HG03571 (cell line): ENCODE measurements around the gene CMTM6.
"Not testable (repeated sequence)": the region's sequence is repeated elsewhere in the genome, so short reads cannot be mapped to it uniquely, and the experiment has no call there.

Experiments
- ATAC-seq: cut with Tn5 transposase; IDR thresholded peaks from one replicate; pipeline ENCODE4 v1.9.1; 2021; ENCODE audit not compliant: unreplicated experiment

CMTM6 gene

DNA sequence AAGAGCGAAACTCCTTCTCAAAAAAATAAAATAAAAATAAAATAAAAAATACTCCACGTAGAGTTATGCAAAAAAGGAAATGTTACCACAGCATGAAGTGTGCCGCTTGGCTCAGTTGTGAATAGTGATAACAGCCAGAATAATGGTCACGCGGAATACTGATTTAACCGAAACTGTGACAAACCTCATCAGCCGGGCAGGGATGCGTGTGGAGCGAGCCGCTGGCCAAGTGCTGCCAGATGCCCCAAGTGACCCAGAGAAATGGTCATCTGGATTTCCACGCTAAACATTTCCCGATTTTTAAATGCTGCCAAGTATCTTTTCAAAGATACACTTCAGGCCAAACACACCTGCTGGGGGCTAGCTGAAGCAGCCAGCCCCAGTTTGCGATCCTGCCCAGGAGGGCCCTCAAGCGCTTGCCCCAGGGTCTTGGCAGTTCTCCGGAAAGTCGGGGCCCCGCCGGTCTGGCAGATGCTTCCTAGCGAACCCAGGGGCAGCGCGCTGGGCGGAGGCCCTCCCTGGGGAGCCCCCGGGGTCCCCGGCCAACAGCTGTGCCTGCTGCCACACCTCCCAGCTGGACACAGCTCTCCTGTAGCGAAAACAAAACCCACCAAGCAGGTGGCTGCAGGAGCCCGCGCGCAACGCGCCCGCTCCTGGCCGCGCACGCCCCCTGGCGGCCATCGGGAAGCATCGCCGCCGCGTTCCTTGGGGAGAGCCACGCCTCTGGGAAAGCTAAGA, 35.1 kb downstream of the CMTM6 start:
- peak; percentile 48 for ATAC-seq

DNA sequence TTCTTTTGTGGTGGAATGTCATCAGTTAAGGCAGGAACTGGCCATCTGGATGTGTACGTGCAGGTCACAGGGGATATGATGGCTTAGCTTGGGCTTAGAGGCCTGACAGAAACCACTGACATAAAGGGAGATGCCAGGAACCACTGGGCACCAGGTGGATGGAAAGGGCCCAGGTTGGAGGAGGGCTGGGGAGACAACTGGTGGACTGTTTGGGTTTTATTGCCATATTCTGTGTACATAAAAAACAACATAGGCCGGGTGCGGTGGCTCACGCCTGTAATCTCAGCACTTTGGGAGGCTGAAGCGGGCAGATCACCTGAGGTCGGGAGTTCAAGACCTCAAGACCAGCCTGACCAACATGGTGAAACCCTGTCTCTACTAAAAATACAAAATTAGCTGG, 35.8 kb downstream of the CMTM6 start:
- not testable (repeated sequence) for ATAC-seq

DNA sequence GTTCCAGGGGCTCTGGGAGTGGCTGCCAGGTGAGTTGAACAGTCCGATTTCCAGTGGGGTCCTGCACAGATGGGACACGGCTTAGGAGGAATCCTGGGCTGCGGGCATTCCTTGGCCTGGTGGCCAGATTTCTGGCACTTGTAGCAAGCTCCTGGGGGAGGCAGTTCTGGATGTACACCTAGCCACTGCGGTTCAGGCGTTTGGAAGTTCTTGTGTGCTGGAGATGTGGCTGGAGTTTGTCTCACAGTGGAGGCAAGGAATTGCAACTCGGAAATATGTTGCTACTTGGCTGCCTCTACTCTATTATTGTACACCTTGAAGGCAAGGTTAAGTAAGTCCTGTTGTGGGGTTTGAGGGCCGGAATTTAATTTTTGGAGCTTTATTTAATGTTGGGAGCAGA, 37.9 kb downstream of the CMTM6 start:
- ATAC-seq, result not testable (repeated sequence)

DNA sequence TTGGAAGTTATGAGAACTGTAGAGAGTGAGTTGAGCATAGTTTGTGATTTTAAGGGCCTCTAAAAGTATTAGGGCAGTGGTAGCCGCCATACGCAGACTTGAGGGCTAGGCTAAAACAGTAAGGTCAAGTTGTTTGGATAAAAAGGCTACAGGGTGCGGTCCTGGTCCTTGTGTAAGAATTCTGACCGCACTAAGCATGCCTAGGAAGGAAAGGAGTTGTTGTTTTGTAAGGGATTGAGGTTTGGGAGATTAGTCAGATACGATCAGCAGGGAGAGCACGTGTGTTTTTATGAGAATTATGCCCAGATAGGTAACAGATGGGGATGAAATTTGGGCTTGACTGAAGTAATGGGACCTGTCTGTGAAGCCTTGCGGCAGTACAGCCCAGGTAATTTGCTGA, 39.2 kb downstream of the CMTM6 start:
- ATAC-seq, result not testable (repeated sequence)

DNA sequence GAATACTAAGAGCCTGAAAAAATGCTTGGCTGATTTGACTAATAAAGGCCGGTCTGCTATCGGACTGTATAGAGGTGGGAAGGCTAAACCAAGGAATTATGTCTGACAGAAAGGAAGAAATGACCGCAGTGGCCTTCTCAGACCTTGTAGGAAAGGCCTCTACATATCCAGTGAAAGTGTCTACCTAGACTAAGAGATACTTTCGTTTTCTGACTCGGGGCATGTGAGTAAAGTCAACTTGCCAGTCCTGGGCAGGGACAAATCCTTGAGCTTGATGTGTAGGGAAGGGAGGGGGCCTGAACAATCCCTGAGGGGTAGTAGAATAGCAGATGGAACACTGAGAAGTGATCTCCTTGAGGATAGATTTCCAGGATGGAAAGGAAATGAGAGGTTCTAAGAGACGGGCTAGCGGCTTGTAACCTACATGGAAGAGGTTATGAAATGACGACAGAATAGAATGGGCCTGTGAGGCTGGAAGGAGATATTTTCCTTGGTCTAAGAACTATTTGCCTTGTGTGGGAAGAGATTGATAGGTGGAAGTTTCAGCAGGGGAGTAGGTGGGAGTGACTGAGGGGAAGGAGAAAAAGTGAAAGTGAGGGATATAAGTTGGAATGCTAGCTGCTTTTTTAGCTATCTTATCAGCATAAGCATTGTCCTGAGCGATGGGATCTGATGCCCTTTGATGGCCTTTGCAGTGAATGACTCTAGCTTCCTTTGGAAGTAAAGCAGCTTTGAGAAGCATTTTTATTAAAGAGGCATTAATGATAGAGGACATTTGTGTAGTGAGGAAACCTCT, 40.3 kb downstream of the CMTM6 start:
- not testable (repeated sequence) for ATAC-seq

DNA sequence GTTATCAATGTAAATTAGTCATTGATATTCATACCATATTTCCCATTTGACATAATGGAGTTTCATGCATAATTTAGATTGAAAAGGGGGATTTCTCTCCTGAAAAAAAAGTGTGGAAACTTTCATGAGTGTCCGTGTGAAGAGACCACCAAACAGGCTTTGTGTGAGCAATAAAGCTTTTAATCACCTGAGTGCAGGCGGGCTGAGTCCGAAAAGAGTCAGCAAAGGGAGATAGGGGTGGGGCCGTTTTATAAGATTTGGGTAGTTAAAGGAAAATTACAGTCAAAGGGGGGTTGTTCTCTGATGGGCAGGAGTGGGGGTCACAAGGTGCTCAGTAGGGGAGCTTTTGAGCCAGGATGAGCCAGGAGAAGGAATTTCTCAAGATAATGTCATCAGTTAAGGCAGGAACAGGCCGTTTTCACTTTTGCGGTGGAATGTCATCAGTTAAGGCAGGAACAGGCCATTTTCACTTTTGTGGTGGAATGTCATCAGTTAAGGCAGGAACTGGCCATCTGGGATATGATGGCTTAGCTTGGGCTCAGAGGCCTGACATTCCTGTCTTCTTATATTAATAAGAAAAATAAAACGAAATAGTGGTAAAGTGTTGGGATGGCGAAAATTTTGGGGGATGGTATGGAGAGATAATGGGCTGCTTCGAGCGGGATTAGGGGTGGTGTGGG, 41.7 kb downstream of the CMTM6 start:
- ATAC-seq, result not testable (repeated sequence)

DNA sequence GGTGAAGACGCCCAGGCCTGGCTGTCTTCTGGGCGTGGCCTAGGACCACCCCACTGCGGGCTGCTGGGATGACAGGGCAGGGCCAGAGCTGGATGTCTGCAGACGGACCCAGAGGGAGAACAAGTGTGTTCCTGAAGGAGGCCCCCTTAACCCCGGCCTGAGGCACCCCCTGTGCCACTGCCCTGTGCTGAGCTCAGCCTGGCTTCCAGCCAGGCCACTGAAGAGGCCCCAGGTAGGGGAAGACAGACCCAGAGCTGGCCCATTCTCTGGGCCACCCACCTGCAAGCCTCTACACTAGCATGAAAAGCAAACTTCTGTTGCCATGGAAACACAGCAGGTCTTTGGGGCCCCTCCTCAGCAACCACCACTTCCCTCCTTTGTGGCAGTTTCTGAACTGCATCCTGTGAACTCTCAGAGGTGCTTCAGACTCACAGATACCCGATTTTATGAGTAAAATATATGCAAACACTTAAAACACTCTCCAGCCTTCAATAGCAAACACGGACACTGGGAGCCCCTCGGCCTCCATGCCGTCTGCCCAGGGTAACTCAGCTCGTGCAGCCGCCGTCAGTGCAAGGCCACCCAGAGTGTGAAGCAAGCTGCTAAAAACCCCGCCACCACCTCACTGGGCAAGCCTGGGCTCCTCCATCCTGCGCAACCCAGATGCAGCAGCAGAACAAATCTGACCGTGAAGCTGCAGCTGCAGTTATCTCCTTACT, 42.5 kb downstream of the CMTM6 start:
- peak; percentile 86 for ATAC-seq

DNA sequence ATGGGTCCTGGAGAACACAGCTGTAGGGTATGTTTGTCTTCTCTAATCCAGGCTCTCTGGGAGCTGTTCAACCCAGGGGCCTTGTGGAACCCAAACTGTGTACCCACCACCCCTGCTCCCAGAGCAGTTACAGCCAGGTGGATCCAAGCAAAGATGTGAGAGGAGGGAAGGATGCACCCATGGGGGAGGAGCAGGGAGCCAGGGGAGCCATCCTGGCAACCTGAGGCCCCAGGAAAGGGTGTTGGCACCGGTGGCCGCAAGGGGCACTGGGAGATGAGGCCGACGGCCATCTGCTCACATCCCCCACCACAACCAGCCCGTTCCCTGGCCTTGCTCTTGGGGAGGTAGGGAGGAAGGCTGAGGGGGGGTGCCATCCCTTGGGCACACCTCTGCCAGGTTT, 43.2 kb downstream of the CMTM6 start:
- ATAC-seq, result no peak

DNA sequence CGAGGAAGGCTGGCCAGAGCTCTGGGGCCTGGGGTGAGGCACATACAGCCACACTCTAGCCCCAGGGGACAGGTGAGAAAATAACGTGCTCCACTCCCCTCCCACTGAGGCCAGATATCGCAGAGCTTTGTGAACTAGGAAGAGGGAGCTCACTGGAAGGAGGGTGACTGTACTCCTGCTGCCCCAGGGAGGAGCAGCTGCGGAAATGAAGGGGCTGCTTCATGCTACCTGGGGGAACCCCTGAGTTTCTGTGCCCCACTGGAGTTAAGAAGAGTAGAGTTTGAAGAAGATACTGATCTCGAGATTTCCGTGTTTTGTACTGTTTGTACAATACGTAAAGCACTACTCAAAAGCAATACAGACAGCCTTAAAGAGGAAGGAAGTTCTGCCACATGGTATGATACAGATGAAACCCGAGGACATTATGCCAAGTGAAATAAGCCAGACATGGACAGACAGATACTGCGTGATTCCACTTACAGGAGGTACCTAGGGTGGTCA, 44.6 kb downstream of the CMTM6 start:
- no peak for ATAC-seq

DNA sequence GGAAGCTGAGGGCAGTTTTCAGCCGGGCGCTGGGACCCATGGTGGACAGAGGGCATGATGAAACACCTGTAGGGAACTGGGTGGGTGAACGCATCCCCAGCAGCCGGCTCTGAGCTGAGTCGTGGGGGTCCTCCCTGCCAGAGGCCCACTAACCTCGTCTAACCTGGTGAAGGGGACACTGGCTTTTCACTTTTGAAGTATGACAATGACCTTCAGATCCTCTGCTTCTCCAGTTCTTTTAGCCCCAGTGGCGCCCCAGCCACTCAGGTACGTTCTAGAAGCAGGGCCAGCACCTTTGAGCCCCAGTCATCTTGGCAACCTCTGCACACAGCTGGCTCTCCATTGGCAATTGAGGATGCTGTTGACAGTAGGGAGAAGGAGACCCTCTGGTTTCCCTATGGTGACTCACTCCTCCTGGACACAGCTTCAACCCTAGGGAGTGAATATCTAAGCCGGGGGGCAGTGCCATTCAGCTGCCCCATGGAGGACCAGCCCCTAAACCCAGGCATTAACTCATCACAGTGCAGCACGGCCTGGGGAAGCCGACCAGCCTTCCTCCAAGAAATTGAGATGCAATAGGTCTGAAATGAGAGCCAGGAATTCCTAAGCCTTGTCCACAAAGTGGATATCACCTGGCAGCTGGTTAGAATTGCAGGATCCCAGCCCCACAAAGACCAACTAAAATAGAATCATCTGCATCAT, 46.1 kb downstream of the CMTM6 start:
- ATAC-seq, result no peak

DNA sequence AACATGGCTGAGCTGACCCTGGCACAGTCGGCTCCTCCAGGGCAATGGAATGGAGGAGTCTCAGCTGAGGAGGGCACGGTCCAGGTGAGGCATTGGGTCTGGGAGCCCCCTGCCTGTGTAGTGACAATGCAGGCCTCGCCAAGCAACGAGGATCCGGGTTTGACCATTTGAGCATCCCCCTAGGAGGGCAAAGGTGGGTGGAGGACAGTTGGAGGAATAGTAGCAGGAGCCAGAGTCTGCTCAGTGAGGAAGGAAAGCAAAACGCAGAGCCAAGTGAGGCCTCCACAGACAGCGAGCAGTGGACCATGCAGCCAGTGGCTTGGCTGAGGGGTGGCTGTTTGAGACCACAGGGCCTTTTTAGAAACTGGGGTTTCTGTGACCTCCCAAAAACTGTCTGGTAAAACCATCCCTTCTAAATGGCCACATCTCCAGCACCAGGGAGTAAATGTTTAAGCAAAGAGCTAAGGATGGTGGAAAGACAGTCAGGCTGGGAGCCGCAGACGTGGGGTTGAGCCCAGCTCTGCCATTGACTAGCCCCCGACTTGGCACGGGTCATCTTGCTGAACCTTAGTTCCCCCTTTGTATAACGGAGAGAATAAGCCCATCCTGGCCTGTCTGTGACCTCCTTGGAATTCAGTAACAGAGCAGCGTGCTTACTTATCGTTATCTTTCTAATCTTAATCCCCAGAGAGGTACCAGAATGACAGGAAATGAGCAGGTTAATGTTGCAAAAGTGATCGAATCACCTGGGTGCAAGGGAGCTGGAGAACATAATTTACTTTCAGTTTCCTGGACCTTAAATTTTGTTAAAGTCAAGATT, 46.8 kb downstream of the CMTM6 start:
- ATAC-seq, result no peak

DNA sequence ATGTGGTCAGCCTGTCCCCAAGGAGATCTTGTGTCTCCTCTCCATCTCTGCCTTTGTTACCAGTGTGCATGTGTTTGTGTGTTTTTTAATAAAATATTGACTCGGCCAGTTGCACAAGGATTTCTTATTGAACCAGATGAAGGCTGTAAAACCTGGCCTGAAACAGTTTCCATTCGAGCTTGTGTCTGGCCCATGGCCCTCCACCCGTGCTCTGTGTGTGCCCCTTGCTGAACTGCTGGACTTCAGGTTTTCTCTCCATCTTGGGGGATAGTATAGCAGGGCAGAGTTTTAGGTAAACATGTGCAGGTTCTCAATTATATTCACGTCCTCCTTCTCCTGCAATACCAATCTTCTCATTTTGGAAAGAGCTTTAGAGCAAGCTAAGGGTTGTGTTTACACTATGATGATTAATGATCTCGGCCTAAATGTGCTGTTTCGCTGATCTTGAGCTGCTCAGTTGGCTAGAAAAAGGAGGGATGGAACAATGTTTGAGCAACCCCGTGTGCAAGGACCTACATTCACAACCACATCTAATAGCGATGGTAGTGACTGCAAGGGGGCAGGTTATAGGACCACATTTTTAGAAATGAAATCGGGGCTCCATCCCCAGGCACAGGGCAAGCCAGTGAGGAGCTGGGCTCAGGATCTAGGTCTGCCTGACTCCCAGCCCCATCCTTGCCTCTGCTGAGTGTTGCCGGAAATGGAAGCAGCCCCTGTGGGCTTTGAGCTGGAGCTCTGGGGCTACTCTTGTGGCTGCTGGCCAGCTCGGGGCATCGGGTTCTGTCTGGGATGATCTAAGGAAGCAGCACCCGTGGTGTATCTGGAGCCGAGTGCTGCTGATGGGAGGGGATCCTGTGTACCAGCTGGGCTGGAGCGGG, 47.7 kb downstream of the CMTM6 start:
- ATAC-seq, result no peak

DNA sequence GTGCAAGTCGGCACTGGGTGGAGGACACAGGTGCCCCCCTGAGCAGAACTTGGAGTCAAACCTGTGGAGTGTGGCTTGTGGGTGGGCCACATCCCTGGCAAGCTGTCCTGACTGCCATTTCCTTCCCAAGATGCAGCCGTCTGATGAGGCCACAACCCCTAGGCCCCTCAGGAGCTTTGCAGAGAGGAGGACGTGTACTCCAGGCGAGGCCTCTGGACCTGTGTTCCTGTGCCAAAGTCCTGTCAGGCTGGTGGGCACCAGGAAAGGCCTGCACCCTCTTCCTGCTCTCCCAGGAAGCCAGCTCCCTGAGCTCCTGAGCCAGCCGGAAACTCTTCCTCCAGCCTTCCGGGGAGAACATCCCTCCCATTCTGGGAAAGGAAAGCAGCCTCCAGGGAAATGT, 48.5 kb downstream of the CMTM6 start:
- no peak for ATAC-seq

DNA sequence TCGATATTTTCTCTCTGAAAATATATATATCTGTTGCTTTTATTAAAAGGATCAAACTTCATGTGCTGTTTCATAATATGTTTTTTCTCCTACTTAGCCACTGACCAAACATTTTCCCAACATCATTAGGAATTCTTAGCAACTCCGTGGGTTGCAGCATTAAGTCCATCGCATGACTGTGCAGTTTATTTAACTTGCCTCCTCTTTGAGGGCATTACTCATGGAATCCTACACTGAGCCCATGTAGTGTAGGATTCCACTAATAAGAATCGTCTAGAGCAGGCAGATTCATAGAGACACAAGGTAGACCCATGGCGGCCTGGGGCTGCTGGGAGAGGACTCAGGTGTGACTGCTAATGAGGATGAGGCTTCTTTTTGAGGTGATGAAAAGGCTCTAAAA, 49.3 kb downstream of the CMTM6 start:
- no peak for ATAC-seq

DNA sequence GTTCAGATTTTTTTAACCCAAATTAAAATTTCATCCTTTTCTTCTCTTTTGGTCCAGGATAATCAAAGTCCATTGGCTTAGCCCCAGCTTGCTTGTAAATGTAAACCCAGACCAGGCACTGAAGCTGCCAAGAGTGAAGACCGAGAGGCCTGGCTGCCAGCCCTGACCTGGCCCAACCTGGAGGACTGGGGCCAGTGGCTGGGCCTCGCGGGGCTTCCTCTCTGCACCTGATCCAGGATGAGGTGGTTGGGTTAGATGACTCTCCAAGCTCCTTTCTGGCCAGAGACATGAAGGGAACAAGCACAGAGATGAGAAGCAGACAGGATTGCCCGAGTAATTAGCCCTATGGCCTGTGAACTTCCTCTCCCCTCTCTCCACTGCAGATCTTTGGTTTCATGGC, 50.6 kb downstream of the CMTM6 start:
- ATAC-seq, result no peak

DNA sequence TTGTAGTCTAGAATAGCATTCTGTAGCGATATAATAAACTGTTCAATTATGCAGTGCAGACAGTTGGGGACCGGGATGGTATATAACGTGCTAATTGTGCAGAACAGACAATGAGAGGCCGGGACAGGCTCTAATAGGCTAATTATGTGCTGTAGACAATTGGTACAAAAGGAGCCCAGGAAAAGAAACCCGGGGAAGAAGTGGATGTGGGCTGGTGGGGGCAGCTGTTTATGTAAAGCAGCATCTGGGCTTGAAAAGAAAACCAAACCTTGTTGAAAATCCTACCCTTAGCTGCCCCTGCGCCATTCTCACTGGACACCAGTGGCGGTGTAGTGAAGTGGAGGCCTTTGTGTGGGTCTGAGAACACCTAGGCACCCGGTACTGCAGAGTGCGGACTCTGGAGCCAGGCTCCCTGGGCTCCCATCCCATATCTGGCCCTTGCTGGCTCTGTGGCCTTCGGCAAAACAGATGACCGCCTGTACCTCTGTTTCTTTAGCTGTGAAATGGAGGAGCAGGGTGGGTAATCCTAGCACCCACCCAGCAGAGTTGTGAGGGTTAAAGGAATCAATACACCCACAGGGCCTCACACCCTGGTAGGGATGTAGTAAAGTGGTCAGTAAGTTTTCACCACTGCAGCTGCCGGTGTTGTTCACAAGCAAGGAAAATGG, 51.5 kb downstream of the CMTM6 start:
- ATAC-seq, result no peak

DNA sequence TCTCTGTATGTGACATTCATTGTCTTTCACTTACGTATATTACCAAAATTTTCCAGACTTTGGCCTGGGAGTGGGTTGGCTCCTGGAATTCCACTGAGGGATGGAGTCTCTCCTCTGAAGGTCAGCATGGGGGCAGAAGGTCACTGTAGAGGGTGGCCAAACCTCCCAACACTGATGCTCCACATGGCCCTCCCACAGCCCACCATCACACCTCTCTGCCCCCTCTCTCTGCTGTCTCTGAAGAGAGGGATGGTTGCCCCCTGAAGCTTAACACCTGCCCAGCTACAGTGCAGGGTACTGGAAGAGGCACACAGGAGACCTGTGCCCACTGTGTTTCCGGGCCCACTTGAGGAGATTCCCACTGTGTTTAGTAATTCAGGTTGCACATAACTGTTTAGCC, 52.2 kb downstream of the CMTM6 start:
- no peak for ATAC-seq

DNA sequence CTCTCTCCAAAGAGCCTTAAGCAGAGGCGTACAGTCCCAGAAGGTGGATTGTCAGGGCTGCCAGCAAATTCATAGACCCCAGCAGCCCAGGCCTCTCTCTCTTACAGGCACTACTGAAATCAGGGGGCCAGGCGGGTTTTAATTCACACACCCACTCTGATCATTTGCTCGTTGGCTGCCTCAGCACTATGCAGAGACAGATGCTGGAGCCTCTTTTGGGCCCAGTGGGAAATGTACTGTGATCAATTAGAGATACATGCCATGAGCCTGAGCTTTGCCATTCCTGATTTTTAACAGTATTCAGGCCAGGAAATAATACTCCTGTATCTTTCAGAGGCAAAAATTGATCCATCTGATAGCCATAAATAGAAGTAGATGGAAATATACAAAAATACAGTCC, 53.0 kb downstream of the CMTM6 start:
- ATAC-seq, result no peak
